GM12874 (cell line): ENCODE measurements around the gene CHIC2.

Experiments used
- CTCF ChIP-seq: IDR thresholded peaks from 2 replicates; pipeline ENCODE4 v1.5.1; 2011; ENCODE audit warnings: low read depth, mild to moderate bottlenecking, control low read depth, low read length, moderate library complexity; ENCODE audit not compliant: insufficient read depth

The CHIC2 gene

GRCh38 chr4:53992785-53993184 lies 71.6 kb downstream of the CHIC2 start:
- no peak for TF ChIP-seq CTCF

- TF ChIP-seq CTCF, result no peak
Measured at GRCh38 chr4:53991821-53992220, 72.6 kb downstream of the CHIC2 start.

DNA sequence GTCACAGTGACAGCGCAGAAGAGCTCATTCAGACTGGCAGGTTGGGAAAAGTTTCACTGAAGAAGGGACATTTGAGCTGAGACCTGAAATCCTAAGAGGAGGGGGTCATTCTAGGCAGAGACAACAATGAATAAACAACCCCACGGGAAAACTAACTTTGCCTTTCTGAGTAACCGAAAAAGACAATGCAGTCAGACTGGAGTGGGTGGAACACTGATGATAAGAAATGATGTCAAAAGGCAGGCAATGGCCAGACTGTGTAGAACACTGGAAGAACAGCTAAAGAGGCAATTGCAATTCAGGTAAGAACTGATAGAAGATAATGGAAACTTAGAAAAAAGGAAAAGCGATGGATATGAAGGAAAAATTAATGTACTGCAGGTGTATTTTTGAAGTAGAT lies 73.8 kb downstream of the CHIC2 start:
- no peak for TF ChIP-seq CTCF

DNA sequence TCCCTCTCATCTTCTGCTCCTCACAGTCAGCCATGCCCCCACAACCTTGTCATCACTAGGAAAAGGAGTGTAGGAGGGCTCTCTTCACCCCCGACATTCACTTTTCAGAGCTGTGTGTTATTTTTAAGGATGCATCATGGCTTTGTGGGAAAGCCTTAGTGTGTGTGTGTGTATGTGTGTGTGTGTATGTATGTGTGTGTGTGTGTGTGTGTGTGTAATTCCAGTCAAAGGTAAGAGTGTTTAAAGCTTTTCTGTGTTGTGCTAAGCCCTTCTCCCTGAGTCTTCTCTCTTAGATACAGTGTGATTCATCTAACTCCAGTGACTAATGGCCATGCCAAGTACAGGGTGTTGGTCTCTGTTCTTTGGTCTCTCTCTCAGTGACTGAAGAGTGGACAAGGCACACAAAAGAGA lies 76.6 kb downstream of the CHIC2 start:
- TF ChIP-seq CTCF, result no peak

GRCh38 chr4:53986062-53986461 lies 78.3 kb downstream of the CHIC2 start:
- TF ChIP-seq CTCF, result no peak

DNA sequence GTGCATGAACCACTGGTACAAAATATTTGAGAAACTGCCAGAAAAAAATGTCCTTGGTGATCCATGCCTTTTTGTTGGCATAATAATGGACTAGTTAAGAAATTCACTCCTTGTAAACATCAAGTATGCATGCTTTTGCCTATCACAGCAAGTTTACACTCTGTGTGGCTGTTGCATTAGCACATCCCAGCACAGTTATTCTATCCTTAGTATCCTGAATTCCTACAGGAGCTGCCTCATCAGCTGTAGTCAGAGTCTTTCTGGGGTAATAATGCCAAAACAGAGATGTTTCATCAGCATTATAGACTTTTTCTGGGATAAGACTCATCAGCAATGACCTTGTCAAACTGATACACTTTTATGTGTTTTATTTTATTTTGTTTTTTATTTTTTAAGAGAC lies 82.8 kb downstream of the CHIC2 start:
- TF ChIP-seq CTCF, result no peak

GRCh38 chr4:53981066-53981465 lies 83.3 kb downstream of the CHIC2 start:
- no peak for TF ChIP-seq CTCF

- TF ChIP-seq CTCF, result no peak
Measured at GRCh38 chr4:53974561-53974960, 89.8 kb downstream of the CHIC2 start.
